Measurements from ENCODE around the gene SPEF2. TPM values are rescaled to one million over a fixed set of nuclear protein-coding genes. Genes with fewer than 3 reads are reported as not detected.
A peak's percentile ranks its signal among the peaks of the same experiment; 100 is the strongest.
"Not testable (repeated sequence)": the region's sequence is repeated elsewhere in the genome, so short reads cannot be mapped to it uniquely, and the experiment has no call there.

The SPEF2 gene
- total RNA-seq, 3 donors from 2014 or later, result 3.7 to 6.9 (median 4.2) TPM

DNA sequence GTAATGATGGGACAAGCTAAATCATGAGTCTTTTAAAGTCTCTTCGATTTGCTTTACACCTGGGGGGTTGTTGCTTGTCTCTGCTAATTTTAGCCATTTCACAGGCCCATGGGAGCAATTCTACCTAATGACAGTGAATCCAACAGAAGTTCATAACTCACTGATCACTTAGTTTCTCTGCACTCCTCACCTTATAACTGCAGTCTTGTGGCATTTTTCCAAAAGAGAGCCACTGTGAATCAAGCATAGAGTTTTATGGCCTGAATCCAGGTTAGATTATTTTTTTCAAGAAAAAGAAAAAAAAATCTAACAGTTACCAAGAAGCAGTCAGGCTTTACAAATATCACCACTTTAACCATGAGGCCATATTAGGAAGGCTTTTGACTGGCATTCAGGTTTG lies 237.5 kb downstream of the SPEF2 start:
- DNase-seq, result no peak
- no peak for ATAC-seq
- no peaks in the 10 kb centered on the region for H3K9me3 ChIP-seq
- intact Hi-C loops (cut with DNase I, micrococcal nuclease), result no loop called here
- no peaks in the 10 kb centered on the region for H3K4me1 ChIP-seq (ENCODE audit: low read depth)
- H3K4me3 ChIP-seq, result no peak overlapping the region
- no peak for TF ChIP-seq CTCF (IDR thresholded peaks at IDR 0.05)
- H3K36me3 ChIP-seq (ENCODE audit: low read depth), result no peaks in the 10 kb centered on the region

DNA sequence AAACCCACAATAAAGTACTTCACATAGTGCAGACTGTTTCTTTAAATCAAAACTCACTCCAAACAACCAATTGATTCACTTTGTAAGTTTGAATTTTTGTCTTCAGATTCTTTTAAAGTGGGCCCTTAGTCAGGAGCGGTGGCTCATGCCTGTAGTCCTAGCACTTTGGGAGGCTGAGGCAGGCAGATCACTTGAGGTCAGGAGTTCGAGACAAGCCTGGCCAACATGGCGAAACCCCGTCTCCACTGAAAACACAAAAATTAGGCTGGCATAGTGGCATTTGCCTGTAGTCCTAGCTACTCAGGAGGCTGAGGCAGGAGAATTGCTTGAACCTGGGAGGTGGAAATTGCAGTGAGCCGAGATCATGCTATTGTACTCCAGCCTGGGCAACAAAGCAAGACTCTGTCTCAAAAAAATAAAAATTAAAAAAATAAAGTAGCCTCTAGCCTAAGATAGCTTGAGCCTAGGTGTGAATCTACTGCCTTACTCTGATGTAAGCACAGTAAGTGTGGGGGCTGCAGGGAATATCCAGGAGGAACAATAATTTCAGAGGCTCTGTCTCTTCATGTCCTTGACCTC lies 238.6 kb downstream of the SPEF2 start:
- H3K36me3 ChIP-seq (ENCODE audit: low read depth); intact Hi-C loops (cut with DNase I, micrococcal nuclease); DNase-seq; ATAC-seq; H3K4me1 ChIP-seq (ENCODE audit: low read depth); H3K9me3 ChIP-seq; H3K4me3 ChIP-seq: not testable (repeated sequence)

- Histone ChIP-seq H3K36me3 (ENCODE audit: low read depth) (no peaks in the 10 kb centered on the region), H3K4me1 (ENCODE audit: low read depth) (no peaks in the 10 kb centered on the region), H3K9me3 (no peaks in the 10 kb centered on the region), H3K4me3 (no peak within 1 kb of the TSS)
- intact Hi-C loops (cut with DNase I, micrococcal nuclease), result no loop called here
- ATAC-seq (peak; percentile 66), DNase-seq (no peak)
- no peak for TF ChIP-seq CTCF (IDR thresholded peaks at IDR 0.05)
These were observed 239.2 kb downstream of the SPEF2 start, which contains the start of gene IL7R for GRCh38 chr5:35856765-35857351. TSS of gene IL7R (plus strand) at chr5:35856891. CDS start at chr5:35856978, 87 bp downstream.

- ATAC-seq (no peak), DNase-seq (no peak)
- H3K4me1 ChIP-seq (ENCODE audit: low read depth), result no peaks in the 10 kb centered on the region
- H3K36me3 ChIP-seq (ENCODE audit: low read depth), result no peaks in the 10 kb centered on the region
- intact Hi-C loops (cut with DNase I, micrococcal nuclease), result no loop called here
- H3K9me3 ChIP-seq, result no peaks in the 10 kb centered on the region
- no peak for TF ChIP-seq CTCF (IDR thresholded peaks at IDR 0.05)
- no peak overlapping the region for H3K4me3 ChIP-seq
These were observed 240.0 kb downstream of the SPEF2 start for GRCh38 chr5:35857606-35858205.

DNA sequence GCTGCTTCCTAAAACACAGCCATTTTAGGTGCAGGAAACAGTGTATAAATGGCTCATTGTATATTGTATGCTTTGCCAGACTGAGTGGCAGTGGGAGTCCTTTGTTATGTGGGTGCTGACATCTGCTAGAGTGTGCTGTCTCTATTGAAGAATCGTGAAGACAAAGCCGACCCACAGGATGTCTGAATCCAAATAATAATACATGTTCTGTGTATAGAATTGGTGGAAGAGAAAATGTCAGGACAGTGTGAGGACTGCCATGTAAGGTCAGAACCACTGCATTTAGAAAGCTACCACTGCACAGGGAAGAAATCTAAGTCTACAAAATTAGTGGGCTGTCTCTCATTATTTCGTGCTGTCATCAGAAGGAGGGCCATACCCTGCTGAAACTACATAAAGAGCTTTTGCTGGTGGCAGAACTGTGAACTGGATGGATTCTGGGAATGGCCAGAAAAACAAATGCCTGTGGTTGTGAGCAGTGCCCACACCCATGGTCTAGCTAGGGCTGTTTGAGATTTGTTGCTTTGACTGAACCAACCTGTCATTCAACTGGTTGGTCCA lies 241.5 kb downstream of the SPEF2 start:
- no peaks in the 10 kb centered on the region for H3K4me1 ChIP-seq (ENCODE audit: low read depth)
- H3K9me3 ChIP-seq, result no peaks in the 10 kb centered on the region
- H3K4me3 ChIP-seq, result no peak overlapping the region
- intact Hi-C loops (cut with DNase I, micrococcal nuclease), result no loop called here
- DNase-seq (no peak), ATAC-seq (no peak)
- no peak for TF ChIP-seq CTCF (IDR thresholded peaks at IDR 0.05)
- no peaks in the 10 kb centered on the region for H3K36me3 ChIP-seq (ENCODE audit: low read depth)

- H3K9me3 ChIP-seq, result no peaks in the 10 kb centered on the region
- no peak for TF ChIP-seq CTCF (IDR thresholded peaks at IDR 0.05)
- DNase-seq (no peak), ATAC-seq (no peak)
- no peak overlapping the region for H3K4me3 ChIP-seq
- H3K36me3 ChIP-seq (ENCODE audit: low read depth), result no peaks in the 10 kb centered on the region
- no peaks in the 10 kb centered on the region for H3K4me1 ChIP-seq (ENCODE audit: low read depth)
- intact Hi-C loops (cut with DNase I, micrococcal nuclease), result no loop called here
These were observed 243.0 kb downstream of the SPEF2 start for GRCh38 chr5:35860686-35861085.
